ENCODE data around the gene TSPAN9.

- no peak for TF ChIP-seq CTCF (IDR thresholded peaks at IDR 0.05 in 2 of 3, conservative IDR thresholded peaks at IDR 0.05 in 1 of 3; ENCODE audit: control insufficient read depth in 2 of 3, extremely low read depth in 1 of 3, insufficient read depth in 1 of 3, low read depth in 3 of 3, low read length in 3 of 3)
- no peak for TF ChIP-seq PAX8 (IDR thresholded peaks at IDR 0.05)
- no peak for TF ChIP-seq POLR2A (IDR thresholded peaks at IDR 0.05; ENCODE audit: low read depth, low read length)
- no peak for TF ChIP-seq KDM1A (IDR thresholded peaks at IDR 0.05; ENCODE audit: borderline replicate concordance)
- no peak for TF ChIP-seq MAX (IDR thresholded peaks at IDR 0.05; ENCODE audit: low read depth, low read length)
- no peak for TF ChIP-seq REST (IDR thresholded peaks at IDR 0.05; ENCODE audit: low read depth, low read length)
- no peak for TF ChIP-seq CBX5 (IDR thresholded peaks at IDR 0.05; ENCODE audit: low read depth)
These were observed 56.2 kb downstream of the TSPAN9 start for GRCh38 chr12:3133405-3133783.
